Stimulated activated CD4-positive, alpha-beta T cell treated with anti-CD3 and anti-CD28 coated beads, Interleukin-15, amount 100 ng/mL, for 24 hours (primary cell): ENCODE measurements around the gene FGF14.

ENCODE experiments used
- DNase-seq: peaks from one replicate; pipeline ENCODE4 v3.0.0-alpha.2; 2020

Gene FGF14

DNA sequence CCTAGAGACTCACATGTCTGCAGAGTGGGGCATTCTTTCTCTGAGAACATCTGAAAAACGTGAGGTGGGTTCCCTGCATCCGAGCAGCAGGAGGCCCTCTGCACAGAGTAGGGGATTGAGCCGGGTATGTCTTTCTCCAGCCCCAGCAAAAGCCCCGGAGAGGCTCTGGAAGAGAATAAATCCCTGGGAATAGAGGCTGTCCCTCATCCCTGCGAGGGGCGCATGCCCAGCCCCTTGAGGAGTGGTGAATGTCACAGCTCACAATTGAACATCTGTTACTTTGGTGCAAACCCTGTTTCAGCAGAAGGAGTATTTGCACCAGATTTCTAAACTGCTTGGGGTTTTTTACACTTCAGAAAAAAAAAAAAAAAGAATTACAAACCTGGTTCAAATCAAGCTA, 164.6 kb downstream of the FGF14 start:
- no peak for DNase-seq

DNA sequence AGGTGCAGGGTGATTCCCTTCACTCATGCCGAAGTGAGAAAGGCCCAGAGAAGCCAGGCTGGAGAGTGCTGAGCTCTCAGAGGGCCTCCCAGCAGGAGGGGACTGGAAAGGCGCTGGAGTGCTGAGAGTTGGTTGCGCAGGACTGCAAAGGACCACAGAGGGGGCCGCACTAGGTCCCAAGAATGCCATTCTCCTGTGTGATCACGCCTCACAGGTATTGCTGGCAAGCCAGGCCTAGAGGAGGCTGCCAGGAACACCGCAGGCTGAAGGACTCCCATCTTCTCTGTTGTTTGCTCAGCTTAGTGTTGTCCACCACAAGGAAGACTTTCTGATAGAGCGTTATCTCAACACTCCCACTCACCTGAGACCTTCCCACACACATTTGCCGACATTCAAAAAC, 165.0 kb downstream of the FGF14 start:
- no peak for DNase-seq

DNA sequence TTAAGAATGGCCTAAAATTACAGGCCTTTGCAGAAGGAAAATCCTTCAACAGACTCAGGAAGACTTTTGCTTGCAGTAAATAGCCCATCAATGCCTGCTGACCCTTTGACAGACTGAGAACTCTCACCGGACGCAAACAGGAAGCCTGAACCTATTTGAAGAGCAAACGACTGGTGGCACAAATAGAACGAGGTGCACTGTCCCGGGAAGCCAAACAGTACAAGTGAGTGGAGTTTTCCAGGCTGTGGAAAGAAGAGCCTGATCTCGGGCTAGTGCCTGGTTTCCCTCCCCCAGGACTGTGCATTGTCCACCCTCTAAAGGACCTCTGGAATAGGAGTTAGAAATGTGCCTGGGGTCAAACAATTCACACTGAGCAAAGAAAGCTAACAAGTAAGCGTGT, 165.5 kb downstream of the FGF14 start:
- DNase-seq, result no peak

DNA sequence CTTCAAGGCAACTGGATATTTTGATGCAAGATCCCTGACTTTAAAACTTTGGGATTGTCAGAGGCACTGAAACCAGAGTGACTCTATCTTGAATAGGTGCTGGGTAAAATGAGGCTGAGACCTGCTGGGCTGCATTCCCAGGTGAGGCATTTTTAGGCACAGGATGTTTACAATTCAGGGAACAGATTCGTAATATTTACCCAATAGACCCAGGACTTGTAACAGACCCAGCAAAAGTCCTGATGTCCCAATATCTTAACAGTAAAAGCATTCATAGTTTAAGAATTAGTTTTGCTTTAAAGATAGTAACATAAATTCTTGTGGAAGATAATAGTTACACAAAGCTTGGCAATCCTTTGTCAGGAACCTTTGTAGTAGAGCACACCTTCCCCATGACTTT, 166.2 kb downstream of the FGF14 start:
- DNase-seq, result no peak

DNA sequence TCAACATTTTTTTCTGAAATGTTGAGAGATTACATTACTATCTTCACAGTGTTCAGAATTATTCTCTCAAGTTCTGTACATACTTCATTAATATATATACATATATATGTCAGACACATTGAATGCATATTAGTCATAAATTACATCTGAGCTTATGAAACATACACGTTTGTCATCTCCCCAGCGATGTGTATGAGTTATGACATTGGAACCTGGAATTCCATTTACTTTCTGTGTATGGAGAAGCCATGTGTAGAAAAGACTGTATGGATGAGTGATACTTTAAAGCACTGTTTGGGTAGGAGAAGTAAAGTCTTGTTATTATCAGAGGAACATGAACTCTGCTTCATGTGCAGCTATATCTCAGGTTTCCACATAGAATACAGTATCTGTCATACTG, 167.2 kb downstream of the FGF14 start:
- DNase-seq, result no peak

DNA sequence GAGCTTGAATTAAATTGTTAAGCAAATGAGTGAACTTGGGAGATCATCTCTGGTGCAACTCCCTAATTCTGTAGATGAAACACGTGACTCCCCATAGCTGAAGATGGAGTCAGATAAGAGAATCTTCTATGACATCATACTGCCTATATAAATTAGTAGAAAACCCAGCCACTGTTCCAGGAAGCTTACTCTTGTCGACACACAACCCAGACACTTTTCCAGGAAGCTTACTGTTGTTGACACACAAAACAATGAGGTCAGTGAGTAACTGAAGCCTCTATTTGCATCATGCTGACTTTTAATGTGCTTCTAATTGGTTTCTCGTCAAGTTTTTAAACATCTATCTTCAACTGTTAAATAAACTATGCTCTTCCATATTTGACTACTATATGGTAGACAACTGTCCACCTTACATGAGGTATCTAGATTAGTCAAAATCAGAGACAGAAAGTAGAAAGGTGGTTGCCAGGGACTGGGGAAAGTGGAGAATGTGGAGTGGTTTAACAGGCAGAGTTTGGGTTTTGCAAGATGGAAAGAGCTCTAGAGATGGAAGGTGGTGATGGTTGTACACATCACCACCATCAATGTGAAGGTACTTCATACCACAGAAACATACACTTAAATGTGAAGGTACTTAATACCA, 168.2 kb downstream of the FGF14 start:
- no peak for DNase-seq

DNA sequence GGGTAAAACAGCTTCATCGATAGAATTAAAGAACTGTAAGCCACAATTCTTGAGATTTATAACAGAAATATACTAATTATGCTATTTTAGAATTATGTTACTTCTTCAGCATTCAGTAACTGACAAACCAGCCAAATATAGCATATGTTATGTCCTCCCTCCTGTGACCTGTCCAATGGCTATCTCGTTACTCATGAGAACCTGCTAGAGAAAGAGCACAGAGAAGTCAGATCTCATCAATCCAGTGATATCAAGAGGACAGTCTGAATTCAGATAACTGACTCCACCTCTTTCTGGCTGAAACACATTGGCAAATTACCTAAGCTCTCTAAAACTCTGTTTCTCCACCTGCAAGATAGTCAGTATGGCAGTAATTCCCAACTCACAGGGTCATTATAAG, 170.4 kb downstream of the FGF14 start:
- DNase-seq, result no peak

DNA sequence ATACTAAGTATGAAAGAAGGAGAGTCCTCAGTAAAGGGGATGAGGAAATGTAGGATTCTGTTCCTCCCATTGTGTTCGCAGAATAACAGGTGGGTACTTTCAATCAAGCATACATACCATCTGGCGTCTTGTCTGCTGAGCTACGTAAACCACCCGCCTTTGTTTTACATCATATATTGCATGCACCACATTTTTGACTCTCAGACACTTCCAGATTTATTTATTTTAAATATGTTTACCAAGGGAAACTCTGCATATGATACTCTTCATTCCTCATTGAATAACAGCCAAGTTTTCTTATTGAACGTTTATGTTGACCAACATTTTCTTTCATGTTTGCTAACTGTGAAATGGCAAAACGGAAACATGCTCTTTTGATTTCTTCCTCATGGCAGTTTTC, 174.1 kb downstream of the FGF14 start:
- DNase-seq, result no peak

DNA sequence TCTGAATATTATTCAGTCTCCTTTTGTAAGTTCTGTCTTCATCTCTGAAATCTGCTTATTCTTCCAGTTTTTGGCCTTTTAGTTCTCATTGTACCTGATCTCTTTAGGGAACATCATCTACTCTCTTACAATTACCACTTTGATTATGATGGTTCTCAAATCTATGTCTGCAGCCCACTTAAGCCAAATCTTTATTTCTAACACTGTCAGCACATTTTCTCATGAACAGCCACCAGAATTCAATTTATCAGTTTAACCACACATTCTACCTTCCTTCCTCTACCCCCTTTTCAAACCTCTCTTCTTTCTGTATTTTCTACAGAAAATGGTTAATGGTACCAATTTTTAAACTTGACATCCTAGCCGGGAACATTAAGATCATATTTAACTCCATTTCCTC, 175.3 kb downstream of the FGF14 start:
- no peak for DNase-seq

DNA sequence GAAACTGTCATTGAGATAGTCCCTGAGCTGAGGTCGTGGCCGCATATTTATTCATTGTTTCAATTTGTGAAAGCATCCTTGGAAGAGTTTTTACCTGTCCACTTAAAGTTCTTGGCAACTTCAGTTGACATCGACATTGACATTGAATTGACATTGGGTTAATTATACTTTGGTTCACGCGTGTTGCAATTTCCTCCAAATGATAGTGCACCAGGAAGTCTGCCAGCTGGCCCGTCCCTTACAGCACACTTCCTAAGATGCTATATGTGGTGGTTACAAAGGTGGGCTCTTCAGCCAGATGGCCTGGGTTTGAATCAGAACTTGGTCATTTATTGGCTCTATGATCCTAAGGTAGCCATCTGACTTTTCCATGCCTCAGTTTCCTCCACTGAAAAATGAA, 176.0 kb downstream of the FGF14 start:
- DNase-seq, result no peak

DNA sequence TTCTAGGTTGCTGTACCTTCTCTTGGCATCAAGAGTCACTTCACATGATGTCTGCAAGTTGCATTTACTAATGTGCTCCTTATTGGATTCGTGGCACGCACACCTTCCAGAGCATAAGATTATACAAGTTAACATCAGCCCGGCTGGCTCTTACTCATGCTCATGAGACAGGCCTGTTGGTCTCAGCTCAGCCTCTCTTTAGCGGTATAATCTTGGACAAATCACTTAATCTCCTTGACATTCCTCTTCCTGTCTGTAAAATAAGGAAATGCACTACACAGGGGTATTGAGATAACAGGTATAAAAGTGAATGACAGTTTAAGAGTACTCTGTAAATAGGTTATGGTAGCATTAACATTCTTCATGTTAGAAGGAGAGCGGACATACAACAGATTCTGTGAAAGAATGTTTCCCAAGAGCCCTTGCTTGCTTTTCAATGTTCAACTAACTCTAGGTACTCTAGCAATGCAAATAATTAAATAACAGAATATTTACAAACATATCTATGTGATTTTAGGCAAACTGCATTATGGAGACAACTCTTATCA, 181.1 kb downstream of the FGF14 start:
- DNase-seq, result no peak

DNA sequence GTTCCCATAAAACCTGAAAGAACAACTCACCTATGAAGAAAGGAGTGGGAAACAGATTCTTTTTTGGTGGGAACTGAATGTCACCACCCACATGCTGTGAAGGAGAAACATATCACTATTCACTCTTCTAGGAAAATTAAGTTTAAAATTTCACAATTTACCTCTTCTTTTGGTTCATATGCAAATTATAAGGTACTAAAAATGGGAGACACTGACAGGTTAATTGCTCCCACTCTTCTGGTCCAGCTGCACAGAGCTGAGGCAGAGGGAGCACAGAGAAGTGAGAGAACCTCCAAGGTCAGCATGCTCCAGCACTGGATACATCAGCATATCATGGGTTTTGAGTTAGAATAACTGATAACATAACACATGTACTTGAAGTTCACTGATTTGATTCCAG, 186.9 kb downstream of the FGF14 start:
- DNase-seq, result no peak

DNA sequence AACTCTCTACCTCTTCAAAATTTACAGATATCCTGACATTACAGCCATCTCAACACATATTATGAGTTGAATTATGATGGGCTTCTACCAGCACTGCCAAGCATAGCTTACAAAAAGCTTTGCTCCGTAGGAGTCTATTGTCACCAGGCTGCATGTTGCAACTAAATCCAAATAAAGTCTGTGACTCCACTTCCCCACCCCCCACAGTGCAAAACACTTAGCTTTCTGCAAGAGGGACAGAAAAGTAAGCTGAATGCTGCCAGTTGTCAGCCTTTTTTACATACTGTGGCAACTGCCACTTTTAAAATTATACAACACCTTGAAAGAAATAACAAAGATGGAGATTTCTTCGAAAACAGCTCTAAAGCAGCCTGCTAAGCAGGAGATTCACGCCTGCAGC, 189.1 kb downstream of the FGF14 start:
- DNase-seq, result no peak

DNA sequence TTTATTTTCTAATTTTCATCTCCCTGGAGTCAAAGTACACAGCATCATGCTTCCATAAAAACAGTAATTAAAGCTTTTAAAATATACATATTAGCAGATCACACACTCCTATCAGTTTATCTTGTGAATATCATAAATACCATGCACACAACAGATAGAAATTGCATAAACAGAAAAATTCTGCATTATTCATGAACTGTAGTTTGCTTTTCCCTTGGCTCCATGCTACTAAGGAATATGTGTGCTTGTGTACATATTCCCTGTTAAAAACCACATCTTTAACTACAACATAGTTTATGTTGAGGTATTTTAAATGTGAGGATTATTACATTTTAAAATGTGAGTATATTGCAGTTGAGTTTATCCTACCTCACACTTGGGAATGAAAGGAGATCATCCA, 193.5 kb downstream of the FGF14 start:
- DNase-seq, result no peak

DNA sequence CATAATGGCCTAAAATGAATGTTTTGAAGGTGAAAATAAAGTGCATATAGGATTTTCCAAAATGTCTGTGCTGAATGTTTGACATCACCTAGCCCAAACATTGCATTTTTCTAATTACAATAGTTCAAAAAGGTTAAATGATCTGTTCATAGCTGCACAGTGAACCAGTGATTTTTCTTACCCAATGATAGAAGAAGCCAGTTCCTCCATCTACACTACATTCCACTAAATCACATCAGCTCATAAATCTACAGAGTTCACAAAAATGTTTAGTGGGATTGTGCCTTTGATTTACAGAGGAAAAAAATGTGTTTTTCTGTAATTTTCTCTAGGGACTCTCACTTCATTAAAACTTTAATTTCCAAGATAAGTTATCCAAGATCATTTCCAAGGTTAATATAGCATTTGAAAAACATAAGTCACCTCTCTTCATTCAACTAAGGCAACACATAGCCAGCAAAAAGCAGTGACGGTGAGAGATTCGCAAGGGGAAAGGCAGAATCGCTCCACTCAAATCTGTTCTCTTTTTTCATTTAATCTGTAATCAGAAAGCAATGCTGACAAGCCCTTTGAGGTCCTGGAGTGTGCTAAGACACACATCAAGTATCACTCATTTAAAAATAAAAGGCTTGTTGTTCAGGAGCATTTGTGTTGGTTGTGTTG, 194.0 kb downstream of the FGF14 start:
- DNase-seq, result no peak

DNA sequence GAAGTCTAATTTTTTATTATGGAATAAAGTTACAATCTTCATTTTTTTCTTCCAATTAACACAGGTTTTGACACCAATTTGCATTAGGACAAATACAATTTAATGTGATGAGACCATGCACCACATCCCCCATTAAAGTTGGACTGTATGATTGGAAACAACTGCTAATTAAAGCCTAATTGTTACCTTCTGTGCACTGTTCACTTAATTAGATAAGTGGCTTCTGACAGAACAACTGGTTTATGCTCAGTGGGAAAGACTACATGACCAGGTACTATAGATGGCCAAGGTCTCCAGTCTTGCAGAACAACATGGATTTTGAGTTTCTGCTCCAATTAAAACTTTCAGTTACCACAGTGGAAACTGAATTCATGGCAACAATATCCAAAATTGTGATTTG, 198.1 kb downstream of the FGF14 start:
- no peak for DNase-seq

DNA sequence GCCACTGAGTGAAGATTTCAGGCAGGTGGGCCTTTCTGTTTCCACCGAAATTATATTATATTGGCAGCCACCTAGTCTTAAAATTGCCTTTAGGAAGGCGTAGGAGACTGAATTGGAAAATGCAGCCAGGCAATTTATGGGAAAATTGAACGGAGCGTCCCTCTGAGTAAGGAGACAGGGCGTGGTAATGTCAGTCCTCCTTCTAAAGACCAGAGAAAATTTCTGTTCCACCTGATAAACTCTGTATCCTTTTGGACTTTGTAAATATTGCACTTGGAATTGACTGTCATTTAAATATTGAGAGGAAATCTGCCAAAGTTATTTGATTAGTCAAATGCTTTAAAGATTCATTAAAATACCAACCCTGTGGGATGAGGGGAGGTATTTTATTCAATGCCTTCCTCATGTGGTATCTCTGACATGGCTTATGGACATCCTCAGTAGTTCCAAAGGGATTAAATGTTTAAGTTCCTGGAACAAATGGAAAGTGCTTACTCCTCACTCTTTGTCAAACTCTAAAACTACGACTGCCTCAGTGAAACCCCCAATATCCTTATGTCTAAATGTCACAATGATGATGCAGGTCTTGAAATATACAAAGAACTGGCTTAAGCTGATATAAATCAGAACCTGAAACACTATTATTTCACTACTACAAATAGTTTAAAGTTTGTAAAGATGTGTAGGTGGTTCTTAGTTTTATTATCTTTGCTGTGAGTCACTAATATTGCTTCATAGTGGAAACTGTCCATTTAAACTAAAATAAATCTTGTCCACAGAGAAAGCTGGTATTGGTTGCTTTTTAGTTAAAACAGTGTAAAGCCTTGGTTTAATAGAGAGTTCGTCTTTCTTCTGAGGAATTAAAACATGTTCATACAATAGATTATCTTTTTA, 203.2 kb downstream of the FGF14 start:
- no peak for DNase-seq

DNA sequence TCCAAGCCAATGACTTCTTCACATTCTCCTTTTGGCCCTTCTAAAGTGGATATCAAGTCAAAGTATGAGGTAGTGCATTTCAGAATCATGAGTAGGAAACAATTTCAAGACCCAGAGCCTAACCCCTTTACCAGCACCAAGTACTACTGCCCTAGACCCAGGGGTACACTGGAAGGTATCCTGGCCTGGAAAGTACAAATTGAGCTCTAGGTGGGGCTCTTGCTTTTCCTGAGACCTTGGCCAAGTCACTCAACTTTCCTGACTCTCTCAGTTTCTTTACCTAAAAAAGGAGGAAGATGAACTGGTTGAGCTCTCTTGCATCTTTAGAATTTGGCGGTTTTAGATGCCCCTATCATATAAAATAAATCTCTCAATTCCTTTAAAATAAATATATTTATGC, 204.7 kb downstream of the FGF14 start:
- no peak for DNase-seq

DNA sequence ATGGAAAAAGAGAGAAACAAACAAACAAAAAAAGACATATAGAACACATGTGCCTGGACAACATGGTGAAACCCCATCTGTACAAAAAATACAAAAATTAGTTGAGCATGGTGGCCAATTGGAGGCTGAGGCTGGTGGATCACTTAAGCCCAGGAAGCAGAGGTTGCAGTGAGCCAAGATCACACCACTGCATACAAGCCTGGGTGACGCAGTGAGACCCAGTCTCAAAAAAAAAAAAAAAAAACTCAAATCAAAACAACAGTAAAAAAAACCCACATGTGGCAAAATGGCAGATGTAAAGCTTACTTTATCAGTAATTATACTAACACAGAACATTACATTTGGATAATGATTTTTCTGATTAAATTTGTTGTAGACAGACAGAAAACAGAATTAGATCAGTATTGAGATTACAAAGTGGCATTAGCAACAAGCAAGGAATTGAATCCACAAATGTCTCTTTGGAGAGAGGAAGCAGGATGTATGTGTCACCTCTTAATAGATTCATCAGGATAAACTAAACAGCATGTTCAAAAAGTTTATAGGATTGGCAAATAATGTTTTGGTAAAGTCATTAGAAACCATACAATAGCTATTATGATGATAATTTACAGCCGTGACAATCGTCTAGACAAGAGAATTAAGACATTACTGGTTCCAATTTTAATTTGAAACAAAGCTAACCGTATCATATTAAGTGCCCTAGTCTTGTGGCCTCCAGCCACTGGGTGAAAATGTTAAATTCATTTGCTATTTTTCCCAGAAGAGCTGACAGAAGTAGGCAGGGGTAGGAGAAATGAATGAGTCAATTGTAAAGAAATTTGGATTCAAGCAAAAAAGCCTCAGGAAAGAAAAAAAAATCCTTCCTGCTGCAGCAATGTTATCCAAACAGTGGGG, 206.0 kb downstream of the FGF14 start:
- no peak for DNase-seq

DNA sequence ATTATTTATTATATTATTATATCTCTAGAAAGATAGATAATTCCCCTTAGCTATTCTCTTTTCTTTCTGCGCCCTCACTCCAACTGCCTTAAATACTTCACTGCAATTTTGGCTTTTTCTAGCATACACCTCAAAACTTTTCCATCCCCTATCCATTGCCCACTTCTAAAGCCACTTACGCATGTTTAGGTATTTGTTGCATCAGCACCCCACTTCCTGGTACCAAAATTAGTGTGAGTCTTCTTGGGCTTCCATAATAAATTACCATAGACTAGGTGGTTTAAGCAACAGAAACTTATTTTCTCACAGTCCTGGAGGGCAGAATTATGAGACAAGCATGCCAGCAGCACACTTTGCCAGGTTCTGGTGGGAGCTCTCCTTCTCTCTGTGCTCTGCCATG, 209.0 kb downstream of the FGF14 start:
- no peak for DNase-seq

DNA sequence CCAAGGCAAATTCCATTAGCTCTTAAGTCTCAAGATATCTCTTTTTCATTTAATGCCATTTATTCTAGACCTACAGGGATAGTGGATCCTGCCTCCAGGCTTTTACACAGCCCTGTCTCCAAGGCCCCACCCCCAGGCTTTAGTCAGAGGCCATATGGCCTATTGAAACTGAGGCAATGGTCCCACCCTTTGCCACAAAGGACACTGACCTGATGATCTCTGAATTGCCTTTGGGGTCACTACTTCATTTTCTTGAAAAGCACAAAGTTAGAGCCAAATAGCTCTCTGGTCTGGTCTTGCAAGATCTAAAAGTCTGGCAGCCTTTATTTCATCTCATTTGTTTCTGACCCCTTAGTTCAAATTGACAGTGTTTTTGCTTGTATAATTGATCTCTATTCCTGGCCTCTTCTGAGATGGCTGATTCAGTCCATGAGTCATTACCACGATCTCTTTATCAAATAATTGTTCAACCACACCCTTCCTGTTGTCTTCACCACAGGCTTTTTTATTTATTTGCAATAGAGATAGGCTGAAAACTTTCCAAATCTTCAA, 209.8 kb downstream of the FGF14 start:
- DNase-seq, result no peak

DNA sequence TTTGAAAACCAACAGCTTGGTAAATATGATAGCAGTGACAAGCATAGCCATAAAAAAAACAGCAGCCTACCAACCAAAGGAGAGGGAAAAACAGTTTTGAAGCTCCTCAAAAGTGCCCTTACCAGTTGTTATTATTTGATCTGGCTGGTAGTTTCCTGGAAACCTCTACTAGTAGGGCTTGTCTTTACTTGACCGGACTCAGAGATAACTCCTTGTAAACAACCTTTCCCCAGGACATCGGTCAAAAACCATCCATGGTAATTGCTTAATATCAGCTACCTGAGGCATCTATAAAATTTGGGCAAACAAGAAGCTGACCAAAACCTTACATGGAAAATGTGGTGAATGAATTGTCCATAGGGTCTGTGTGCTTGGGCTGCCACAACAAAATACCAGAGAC, 210.9 kb downstream of the FGF14 start:
- DNase-seq, result no peak

DNA sequence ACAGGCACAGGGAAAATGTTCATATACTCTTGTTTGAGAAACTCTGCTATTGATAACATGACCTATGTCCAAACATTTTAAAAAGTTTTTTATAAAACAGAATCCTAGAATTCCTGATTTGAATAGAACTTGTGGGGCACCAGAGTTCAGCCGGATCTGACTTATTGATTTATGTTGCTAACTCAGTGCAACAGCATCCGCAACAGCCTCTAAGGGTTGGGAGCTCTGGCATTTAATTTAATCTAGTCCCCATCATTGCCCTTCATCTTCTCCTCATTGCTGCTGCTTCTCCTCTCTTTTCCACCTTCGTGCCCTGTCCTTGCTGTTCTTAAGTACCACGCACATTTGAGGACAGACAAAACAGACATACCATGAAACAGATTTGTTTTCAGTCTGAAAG, 214.5 kb downstream of the FGF14 start:
- DNase-seq, result no peak
